DMS79 treated with DMSO at 0.1 percent for 48 hours (cell line): Measurements from ENCODE around the gene C7.
"Not testable (repeated sequence)": the region's sequence is repeated elsewhere in the genome, so short reads cannot be mapped to it uniquely, and the experiment has no call there.

Experiments used
- DNase-seq: peaks from one replicate; lab custom pipeline; 2025; lab: John Stamatoyannopoulos, UW

C7 gene

DNA sequence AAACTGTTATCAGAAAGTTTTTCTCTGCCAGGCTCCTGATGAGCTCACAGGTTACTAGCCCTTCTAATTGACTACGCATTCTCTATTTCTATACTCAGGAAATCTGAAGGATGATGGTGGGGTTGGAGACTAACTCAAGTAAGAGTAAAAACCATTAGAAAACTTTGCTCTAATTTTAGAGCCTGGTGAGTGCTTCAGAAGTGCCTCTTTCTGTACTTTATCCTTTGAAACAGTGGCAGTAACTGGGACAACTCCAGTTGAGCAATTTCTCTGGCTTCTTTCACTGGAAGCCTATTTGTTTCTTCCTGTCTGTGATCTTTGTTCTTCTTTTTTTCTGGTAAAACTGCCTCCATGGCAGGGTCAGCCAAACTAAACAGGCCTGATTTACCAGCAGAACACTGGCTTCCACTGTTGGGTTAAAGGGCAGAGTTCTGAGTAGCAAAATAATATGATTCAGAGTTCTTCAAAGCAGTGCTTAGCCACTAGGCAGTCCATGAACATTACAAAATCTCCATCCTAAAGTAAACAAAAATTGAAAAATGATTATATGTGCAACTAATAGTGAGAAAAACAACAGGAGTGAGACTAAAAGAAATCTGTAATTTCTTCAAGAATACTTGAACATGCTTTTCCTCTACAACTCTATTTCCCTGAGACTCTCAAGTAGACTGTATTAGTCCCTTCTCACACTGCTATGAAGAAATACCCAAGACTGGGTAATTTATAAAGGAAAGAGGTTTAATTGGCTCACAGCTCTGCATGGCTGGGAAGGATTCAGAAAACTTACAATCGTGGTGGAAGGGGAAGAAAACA is 82.1 kb downstream of the C7 start:
- DNase-seq: no peak

DNA sequence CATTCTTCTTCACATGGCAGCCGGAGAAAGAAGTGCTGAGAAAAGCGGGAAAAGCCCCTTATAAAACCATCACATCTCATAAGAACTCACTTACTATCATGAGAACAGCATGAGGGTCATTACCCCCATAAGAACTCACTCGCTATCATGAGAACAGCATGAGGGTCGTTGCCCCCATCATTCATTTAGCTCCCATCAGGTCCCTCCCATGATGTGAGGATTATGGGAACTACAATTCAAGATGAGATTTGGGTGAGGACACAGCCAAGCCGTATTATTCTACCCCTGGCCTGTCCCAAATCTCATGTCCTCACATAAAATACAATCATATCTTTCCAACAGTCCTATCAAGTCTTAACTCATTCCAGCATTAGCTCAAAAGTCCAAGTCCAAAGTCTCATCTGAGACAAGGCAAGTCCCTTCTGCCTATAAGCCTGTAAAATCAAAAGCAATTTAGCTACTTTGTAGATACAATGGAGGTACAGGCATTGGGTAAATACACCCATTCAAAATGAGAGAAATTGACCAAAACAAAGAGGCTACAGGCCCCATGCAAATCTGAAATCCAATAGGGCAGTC is 82.8 kb downstream of the C7 start:
- no peak for DNase-seq

DNA sequence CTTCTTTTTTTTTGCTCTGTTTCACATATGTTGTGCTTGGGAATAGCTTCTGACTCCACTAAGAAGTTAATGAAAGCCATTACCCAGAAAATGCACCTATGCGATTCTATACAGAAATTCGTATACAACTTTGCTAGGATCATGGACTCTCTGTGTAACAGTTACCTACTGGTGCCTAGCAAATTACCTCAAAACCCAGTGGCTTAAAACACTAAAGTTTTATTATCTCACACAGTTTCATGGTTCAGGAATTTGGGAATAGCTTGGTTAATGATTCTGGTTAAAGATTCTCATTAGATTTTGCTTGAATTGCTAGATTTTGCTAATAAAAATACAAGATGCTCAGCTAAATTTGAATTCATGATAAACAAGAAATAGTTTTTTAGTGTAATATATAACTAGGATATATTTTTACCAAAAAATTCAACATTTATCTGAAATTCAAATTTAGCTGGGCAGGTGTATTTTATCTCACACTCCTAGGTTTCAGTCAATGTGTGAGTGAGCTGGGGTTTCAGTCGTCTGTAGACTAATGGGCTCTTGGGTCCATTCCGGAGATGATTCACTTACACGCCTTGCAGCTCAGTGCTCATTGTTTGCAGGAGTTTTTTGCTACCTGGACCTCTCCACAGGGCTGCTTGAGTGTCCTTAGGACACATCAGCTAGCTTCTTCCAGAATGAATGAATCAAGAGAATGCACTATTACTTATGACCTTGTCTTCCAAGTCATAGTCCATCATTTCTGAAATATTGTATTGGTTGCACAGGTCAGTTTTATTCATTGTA is 86.7 kb downstream of the C7 start:
- no peak for DNase-seq

DNA sequence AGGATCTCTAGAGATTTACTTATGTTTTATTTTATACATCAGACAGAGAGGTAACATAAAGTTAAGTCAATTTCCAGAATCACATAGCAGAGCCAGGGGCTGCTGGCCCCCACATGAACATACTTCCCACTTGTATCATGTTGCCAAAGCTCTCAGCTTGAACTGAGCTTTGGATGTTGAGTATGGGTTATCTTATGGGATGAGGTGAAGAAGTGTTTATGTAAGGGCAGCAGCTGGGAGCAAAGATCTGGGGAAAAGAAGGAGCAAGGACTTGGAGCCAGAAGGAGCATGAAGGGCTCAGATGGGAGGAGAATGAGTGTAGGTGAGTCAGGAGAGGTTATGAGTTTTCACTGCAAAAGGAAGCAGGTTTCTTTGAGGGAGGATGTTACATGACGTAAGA is 89.8 kb downstream of the C7 start:
- no peak for DNase-seq

DNA sequence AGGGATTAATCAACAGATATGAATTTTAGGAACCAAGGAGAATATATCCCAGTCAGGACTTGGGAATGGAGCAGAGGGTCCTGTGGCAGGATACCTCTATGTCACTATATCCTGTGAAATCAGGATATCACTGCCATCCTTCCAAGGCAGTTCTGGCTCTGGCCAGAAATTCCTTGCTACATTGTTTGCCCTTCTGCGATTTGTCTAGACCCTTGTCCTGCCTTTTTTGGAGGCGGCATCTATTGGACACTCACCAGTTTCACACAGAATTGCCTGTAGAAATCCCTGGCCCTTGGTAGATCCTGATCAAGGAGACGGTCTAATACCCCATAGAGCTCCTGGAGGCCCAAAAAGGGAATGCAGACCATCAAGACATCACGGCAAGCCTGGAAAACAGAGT is 90.7 kb downstream of the C7 start:
- DNase-seq: no peak

DNA sequence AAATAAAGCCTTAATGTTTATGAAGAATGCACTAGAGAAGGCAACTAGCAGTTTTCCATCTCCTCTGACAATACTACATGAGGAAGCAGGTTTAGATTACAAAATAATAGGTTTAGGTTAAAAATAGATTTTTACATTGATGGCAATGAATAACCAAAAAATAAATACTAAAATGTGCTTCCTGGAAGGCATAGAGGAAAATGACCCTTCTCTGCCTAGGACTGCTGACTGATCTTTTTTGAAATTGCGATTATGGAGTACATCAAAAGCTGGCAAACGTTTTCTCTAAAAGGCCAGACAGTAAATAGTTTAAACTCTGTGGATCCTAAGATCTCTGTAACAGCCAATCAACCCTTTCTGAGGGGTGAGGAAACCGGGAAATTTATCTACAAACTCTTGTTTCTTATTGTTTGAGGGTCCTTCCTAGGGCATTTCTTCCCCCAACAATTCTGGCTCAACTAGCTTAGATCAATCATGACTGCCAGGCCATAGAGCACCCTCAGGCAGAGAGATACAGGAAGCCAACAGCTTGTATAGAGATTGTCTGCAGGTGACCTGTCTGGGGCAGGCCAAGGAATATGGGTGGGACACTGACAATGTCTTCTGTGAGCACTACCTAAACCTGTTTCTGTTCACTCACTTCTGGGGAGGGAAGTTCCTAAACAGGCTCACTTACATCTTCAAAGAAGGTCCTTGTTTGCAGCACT is 94.5 kb downstream of the C7 start:
- no peak for DNase-seq

DNA sequence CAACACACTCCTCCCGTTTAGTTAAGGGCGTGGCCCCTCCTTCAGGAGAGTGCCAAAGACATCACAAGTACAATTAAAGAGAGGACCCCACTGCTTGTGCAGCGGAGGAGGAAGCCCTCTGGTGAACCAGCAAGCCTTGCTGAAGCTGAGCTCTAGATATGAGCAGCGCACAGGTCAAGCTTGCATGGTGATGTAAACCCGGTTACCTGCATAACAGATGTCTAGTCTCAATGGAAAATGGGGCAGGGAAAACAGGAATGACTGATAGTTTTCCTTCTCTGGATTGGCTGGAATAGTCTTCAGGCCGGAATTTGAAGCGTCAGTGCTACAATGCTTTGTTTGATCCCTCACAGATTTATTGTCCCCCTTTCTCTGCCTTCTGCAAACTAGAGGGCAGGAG is 95.6 kb downstream of the C7 start:
- DNase-seq: no peak

DNA sequence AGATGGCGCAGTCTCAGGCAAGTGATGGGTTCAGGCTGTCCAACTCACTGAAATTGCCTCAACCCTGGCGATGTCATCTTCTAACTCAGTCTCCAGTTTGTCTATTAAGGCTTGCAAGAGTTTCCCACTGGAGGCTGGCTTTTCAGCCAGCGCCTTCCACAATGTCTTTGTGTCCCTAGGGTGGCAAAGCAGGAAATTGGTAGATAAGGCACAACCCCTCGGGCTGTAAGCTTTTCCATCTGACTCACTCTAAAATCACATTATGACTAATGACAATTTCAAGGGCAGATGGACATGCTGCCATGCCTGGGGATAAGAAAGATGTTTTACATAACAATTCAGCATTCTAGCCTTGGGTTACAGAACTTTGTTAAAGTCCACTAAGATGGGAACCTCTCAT is 99.9 kb downstream of the C7 start:
- DNase-seq: no peak

DNA sequence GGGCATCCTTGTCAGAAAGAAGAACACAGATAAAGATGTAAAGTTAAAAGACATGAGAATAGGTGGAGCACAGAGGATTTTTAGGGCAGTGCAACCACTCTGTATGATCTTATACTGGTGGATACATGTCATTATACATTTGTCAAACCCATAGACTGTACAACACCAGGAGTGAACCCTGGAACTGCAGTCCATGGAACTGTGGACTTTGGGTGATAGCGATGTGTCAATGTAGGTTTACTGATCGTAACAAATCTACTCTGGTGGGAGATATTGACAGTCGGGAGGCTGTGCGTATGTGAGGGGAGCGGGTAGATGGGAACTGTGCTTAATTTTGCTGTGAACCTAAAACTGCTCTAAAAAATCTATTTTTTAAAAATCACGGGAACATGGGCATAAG is 101.3 kb downstream of the C7 start:
- no peak for DNase-seq

DNA sequence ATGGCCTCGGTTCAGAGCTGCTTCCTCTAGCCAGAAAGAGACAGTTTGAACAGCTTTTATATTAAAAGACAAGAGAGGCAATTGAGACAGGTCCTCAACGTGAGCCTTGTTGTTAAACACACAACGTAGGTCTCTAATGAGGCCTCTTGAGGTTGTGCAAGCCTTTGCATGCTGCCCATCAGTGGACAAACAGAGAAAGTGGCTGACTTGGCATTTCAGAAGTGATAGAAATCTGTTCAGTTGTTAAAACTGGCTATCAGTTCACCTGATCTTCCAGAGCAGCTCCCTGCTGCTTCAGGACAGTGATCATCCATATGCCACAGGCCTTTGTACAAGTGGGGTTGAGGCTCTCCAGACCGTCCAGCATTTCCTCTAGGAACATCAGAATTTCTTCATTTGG is 103.0 kb downstream of the C7 start:
- no peak for DNase-seq

DNA sequence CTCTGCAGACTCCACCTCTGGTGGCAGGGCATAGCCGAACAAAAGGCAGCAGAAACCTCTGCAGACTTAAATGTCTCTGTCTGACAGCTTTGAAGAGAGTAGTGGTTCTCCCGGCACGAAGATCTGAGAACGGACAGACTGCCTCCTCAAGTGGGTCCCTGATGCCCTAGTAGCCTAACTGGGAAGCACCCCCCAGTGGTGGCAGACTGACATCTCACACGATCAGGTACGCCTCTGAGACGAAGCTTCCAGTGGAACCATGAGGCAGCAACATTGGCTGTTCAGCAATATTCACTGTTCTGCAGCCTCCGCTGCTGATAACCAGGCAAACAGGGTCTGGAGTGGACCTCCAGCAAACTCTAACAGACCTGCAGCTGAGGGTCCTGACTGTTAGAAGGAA is 113.3 kb downstream of the C7 start:
- not testable (repeated sequence) for DNase-seq
